ENCODE data around the gene LRRC23. TPM values are rescaled to one million over a fixed set of nuclear protein-coding genes. Genes with fewer than 3 reads are reported as not detected.
A peak's percentile ranks its signal among the peaks of the same experiment; 100 is the strongest.

LRRC23 gene
- total and polyA plus RNA-seq, 2 of the 13 experiments (the other 11 are each of a cell fraction or from before 2014, with no cell fraction given): 6.0 to 7.8 TPM

DNA sequence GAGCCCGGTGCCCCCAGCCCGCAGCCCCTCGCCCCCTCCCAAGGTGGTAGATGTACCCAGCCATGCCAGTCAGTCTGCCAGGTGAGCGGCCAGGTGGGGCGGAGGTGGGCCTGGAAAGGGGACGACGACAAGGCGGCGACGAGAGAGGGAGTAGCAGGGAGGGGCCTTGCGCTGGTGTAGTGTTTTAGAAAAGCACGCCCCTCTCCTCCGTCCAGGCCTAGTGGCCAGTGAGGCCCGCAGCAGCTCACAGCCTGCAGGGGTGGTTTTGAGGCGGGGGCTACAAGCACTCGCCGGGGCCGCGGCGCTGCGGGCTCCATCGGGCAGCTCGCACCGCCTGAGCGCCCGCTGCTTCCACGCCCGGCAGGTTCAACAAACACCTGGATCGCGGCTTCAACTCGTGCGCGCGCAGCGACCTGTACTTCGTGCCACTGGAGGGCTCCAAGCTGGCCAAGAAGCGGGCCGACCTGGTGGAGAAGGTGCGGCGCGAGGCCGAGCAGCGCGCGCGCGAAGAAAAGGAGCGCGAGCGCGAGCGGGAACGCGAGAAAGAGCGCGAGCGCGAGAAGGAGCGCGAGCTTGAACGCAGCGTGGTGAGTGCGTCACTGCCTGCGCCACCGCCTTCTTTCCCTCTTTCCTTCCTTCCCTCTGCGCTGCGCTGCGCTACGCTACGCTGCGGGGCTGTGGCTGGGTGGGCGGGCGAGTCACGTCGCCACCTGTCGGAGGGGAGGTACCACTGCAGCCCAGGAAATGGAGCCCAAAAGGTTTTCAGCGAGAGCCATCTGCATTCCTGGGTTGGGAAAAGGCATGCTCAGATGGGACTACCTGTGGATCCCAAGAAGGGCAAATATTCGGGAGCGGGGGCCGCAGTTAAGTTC, 33.1 kb downstream of the LRRC23 start (continued):
- no peak for TF ChIP-seq RAD51 (IDR thresholded peaks at IDR 0.05; ENCODE audit: borderline replicate concordance)
- peak; percentile 32; the same call in 1 of the 2 replicates for TF ChIP-seq ETV6 (CRISPR knock-in tag; conservative IDR thresholded peaks at IDR 0.05)
- TF ChIP-seq ZNF530 (CRISPR knock-in tag; IDR thresholded peaks at IDR 0.05; ENCODE audit: low read depth): no peak
- TF ChIP-seq ZSCAN25 (CRISPR knock-in tag; IDR thresholded peaks at IDR 0.05): peak; percentile 82
- 0 out of 2 replicates have a peak, but pooled peaks have one; percentile 66 for TF ChIP-seq ZNF33A (CRISPR knock-in tag; IDR thresholded peaks at IDR 0.05; ENCODE audit: borderline replicate concordance)
- peak; percentile 84; the same call in 1 of the 2 replicates for TF ChIP-seq FOXK1 (CRISPR knock-in tag; IDR thresholded peaks at IDR 0.05; ENCODE audit: borderline replicate concordance, low read depth)
- peak; percentile 88 for TF ChIP-seq ZNF547 (CRISPR knock-in tag; IDR thresholded peaks at IDR 0.05)
- TF ChIP-seq CREB3 (CRISPR knock-in tag; IDR thresholded peaks at IDR 0.05): no peak
- TF ChIP-seq ZNF770 (CRISPR knock-in tag; IDR thresholded peaks at IDR 0.05): peak; percentile 39
- TF ChIP-seq, protein P1, sequence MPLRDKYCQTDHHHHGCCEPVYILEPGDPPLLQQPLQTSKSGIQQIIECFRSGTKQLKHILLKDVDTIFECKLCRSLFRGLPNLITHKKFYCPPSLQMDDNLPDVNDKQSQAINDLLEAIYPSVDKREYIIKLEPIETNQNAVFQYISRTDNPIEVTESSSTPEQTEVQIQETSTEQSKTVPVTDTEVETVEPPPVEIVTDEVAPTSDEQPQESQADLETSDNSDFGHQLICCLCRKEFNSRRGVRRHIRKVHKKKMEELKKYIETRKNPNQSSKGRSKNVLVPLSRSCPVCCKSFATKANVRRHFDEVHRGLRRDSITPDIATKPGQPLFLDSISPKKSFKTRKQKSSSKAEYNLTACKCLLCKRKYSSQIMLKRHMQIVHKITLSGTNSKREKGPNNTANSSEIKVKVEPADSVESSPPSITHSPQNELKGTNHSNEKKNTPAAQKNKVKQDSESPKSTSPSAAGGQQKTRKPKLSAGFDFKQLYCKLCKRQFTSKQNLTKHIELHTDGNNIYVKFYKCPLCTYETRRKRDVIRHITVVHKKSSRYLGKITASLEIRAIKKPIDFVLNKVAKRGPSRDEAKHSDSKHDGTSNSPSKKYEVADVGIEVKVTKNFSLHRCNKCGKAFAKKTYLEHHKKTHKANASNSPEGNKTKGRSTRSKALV (CRISPR knock-in tag; IDR thresholded peaks at IDR 0.05): peak; percentile 91
- TF ChIP-seq DNMT1 (CRISPR knock-in tag; IDR thresholded peaks at IDR 0.05): 0 out of 2 replicates have a peak, but pooled peaks have one; percentile 39
- peak; percentile 81; the same call in 1 of the 2 replicates for TF ChIP-seq KDM5A (IDR thresholded peaks at IDR 0.05; ENCODE audit: borderline replicate concordance, low read length)
- TF ChIP-seq PBX2 (CRISPR knock-in tag; IDR thresholded peaks at IDR 0.05): no peak
- TF ChIP-seq, protein P2, sequence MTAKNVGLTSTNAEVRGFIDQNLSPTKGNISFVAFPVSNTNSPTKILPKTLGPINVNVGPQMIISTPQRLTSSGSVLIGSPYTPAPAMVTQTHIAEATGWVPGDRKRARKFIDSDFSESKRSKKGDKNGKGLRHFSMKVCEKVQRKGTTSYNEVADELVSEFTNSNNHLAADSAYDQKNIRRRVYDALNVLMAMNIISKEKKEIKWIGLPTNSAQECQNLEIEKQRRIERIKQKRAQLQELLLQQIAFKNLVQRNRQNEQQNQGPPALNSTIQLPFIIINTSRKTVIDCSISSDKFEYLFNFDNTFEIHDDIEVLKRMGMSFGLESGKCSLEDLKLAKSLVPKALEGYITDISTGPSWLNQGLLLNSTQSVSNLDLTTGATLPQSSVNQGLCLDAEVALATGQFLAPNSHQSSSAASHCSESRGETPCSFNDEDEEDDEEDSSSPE (CRISPR knock-in tag; IDR thresholded peaks at IDR 0.05): peak; percentile 94
- peak; percentile 56; the same call in 1 of the 2 replicates for TF ChIP-seq NFKBIZ (CRISPR knock-in tag; IDR thresholded peaks at IDR 0.05)
- no peak for TF ChIP-seq HNF4G (IDR thresholded peaks at IDR 0.05; ENCODE audit: borderline replicate concordance, low read depth, low read length)
- peak; percentile 55; the same call in 1 of the 2 replicates for TF ChIP-seq HNF4G (CRISPR knock-in tag; IDR thresholded peaks at IDR 0.05; ENCODE audit: borderline replicate concordance, low read depth)
- TF ChIP-seq FUBP1 (CRISPR knock-in tag; IDR thresholded peaks at IDR 0.05; ENCODE audit: borderline replicate concordance): no peak; the same call in 1 of the 2 replicates
- no peak for TF ChIP-seq NFE2 (CRISPR knock-in tag; IDR thresholded peaks at IDR 0.05)
